Activated CD8-positive, alpha-beta T cell treated with anti-CD3 and anti-CD28 coated beads for 36 hours (primary cell): ENCODE results near the gene TMUB2. TPM values are rescaled to one million over a fixed set of nuclear protein-coding genes. Genes with fewer than 3 reads are reported as not detected.

Source experiments
- ATAC-seq: fragments of 200-7000 bp; cut with Tn5 transposase; one replicate; pipeline ENCODE4 v1.10.0; 2021; ENCODE audit warnings: mild to moderate bottlenecking, moderate library complexity
- CTCF ChIA-PET: fragments of 350-600 bp; sonication (Branson Sonifier 250); formaldehyde crosslinking; loops from one replicate; lab custom pipeline; 2021; ENCODE audit warnings: antibody characterized with exemption; lab: Charles Lee
- POLR2A ChIA-PET: fragments of 350-600 bp; sonication (Branson Sonifier 250); formaldehyde crosslinking; loops from one replicate; lab custom pipeline; 2021; ENCODE audit warnings: antibody characterized with exemption; lab: Charles Lee
- DNase-seq: peaks from one replicate; pipeline ENCODE4 v3.0.0-alpha.2; 2020
- H3K27ac Mint-ChIP-seq: one replicate; pipeline ENCODE4 v1.8.0; 2021; ENCODE audit warnings: mild to moderate bottlenecking, mixed read lengths
- H3K27me3 Mint-ChIP-seq: one replicate; pipeline ENCODE4 v1.8.0; 2021; ENCODE audit warnings: mixed read lengths
- H3K36me3 Mint-ChIP-seq: one replicate; pipeline ENCODE4 v1.8.0; 2021; ENCODE audit warnings: low read depth, mixed read lengths
- H3K4me1 Mint-ChIP-seq: one replicate; pipeline ENCODE4 v1.8.0; 2021; ENCODE audit warnings: low read depth, mixed read lengths
- H3K4me3 Mint-ChIP-seq: one replicate; pipeline ENCODE4 v1.8.0; 2021; ENCODE audit warnings: mild to moderate bottlenecking, moderate library complexity, mixed read lengths
- H3K9me3 Mint-ChIP-seq: one replicate; pipeline ENCODE4 v1.8.0; 2021; ENCODE audit warnings: mixed read lengths
- CTCF ChIP-seq: fragments of 200-600 bp; IDR thresholded peaks from one replicate; pipeline ENCODE4 v1.8.0; 2022; ENCODE audit warnings: antibody characterized with exemption, mild to moderate bottlenecking
- intact Hi-C: fragments of 100-400 bp; cut with micrococcal nuclease; formaldehyde crosslinking; loops from one replicate; pipeline ENCODE4 v1.10.0; 2022
- total RNA-seq, 2 experiments: library from RNA; stranded (reverse); gene quantifications; one replicate each; pipeline ENCODE4 v1.2.3, GENCODE V29; 2021

Gene TMUB2
- total RNA-seq, 2 experiments from 2014 or later, result 17.5 TPM

- no peak for TF ChIP-seq CTCF
- CTCF ChIA-PET, result interaction anchor here (1.0 to 2.9 kb wide), 4 partner anchors 15 to 86 kb away, joined by 3 to 20 read pairs (median 6); partner anchors contain the start of gene TMUB2
- Mint-ChIP-seq H3K4me3 (no peak overlapping the region), H3K4me1 (no peaks in the 10 kb centered on the region), H3K27ac (no peak overlapping the region), H3K9me3 (no peaks in the 10 kb centered on the region), H3K27me3 (no peaks in the 10 kb centered on the region), H3K36me3 (no peaks in the 10 kb centered on the region)
- DNase-seq (no peak), ATAC-seq (no peak)
- intact Hi-C loops, result no loop called here
- POLR2A ChIA-PET, result interaction anchor here (1.3 to 5.7 kb wide), 2 partner anchors 15 to 24 kb away, joined by 3 to 37 read pairs; partner anchors contain the start of gene TMUB2
These were observed 16.7 kb upstream of the TMUB2 start for GRCh38 chr17:44170135-44170498.

DNA sequence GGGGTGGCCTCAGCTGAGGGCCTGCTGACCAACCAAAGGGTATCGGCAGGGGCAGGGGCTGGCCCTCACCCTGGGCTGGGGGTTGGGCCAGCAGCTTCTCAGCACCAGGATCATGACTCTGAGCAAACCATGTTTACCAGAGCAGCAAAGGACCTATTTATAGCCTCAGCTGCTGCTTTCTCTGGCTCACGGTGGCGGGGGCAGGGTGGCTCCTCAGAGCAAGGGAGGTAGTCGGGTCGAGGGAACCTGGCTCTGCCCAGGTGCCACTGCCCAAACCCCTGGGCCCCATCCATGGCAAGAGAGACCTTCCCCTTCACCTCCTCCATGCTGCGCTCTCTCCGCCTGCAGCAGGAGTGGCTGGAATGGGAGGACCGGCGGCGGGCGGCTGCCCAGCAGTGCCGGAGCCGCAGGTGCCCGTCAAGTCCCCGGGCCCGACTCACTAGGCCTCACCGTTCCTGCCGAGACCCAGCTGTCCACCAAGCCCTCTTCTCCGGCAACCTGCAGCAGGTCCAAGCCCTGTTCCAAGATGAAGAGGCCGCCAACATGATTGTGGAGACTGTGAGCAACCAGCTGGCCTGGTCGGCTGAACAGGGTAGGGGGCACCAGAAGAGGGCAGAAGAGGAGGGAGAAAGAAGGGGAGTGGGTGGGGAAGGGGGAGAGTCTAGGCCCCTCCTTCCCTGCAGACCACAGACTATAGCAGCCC is 16.1 kb upstream of the TMUB2 start, which contains the start of gene ASB16:
ASB16 (plus strand) TSS at position 206 of the 703 bp plus-strand sequence; CDS start at position 292, 86 bp downstream.
- H3K27ac Mint-ChIP-seq, result no peak within 1 kb of the TSS
- ATAC-seq (no peak), DNase-seq (no peak)
- no peaks in the 10 kb centered on the region for H3K9me3 Mint-ChIP-seq
- H3K4me1 Mint-ChIP-seq, result no peaks in the 10 kb centered on the region
- TF ChIP-seq CTCF, result no peak
- intact Hi-C loops, result no loop called here
- ChIA-PET POLR2A (interaction anchor here (1.3 to 5.7 kb wide), 2 partner anchors 14 to 25 kb away, joined by 3 to 37 read pairs; partner anchors contain the start of gene TMUB2), CTCF (interaction anchor here (1.0 to 2.9 kb wide), 4 partner anchors 15 to 86 kb away, joined by 3 to 20 read pairs (median 4); partner anchors contain the start of gene TMUB2)
- no peak within 1 kb of the TSS for H3K4me3 Mint-ChIP-seq
- H3K27me3 Mint-ChIP-seq, result no peaks in the 10 kb centered on the region
- peaks cover 4% of the 10 kb centered on the region for H3K36me3 Mint-ChIP-seq

DNA sequence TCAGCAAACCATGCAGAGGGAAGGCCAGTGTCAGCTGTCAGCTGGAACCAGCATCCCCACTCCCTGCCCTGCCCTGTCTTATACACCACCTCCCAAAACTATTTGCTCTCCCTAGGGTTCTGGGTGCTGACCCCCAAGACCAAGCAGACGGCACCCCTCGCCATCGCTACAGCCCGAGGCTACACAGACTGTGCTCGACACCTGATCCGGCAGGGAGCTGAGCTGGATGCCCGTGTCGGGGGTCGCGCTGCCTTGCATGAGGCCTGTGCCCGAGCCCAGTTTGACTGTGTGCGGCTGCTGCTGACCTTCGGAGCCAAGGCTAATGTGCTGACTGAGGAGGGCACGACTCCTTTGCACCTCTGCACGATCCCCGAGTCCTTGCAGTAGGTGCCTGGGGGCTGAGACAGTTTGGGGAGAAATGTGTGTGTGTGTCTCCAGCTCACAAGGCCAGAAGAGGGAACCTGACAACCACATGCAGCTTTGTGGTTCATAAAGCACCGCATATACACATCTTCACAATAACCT is 14.8 kb upstream of the TMUB2 start:
- intact Hi-C loops, result no loop called here
- H3K4me3 Mint-ChIP-seq, result no peak overlapping the region
- H3K27ac Mint-ChIP-seq, result no peak overlapping the region
- no peaks in the 10 kb centered on the region for H3K9me3 Mint-ChIP-seq
- ChIA-PET CTCF (interaction anchor here (1.2 to 2.4 kb wide), 3 partner anchors 13 to 129 kb away, joined by 4 to 6 read pairs (median 5); no protein-coding TSS in a partner anchor), POLR2A (interaction anchor here (1.0 to 5.7 kb wide), 2 partner anchors 13 to 17 kb away, joined by 3 to 37 read pairs; partner anchors contain the start of gene TMUB2)
- no peak for TF ChIP-seq CTCF
- DNase-seq, result no peak
- H3K36me3 Mint-ChIP-seq, result peaks cover 7% of the 10 kb centered on the region
- no peaks in the 10 kb centered on the region for H3K27me3 Mint-ChIP-seq
- ATAC-seq, result no peak
- no peaks in the 10 kb centered on the region for H3K4me1 Mint-ChIP-seq

- no peak for ATAC-seq
- Mint-ChIP-seq H3K27me3 (no peaks in the 10 kb centered on the region), H3K27ac (no peak overlapping the region), H3K4me3 (no peak overlapping the region), H3K9me3 (no peaks in the 10 kb centered on the region), H3K4me1 (no peaks in the 10 kb centered on the region), H3K36me3 (peaks cover 12% of the 10 kb centered on the region)
- POLR2A ChIA-PET, result interaction anchor here (5.7 kb wide), 1 partner anchor 10 kb away, joined by 37 read pairs; the partner anchor contains the start of gene TMUB2
- CTCF ChIA-PET, result interaction anchor here (1.2 kb wide), 1 partner anchor 171 kb away, joined by 3 read pairs; no protein-coding TSS in a partner anchor
- intact Hi-C loops, result no loop called here
- no peak for DNase-seq
- TF ChIP-seq CTCF, result no peak
These were observed 12.3 kb upstream of the TMUB2 start for GRCh38 chr17:44174427-44174826.
